Measurements from ENCODE around the gene SLC43A3. TPM values are rescaled to one million over a fixed set of nuclear protein-coding genes. Genes with fewer than 3 reads are reported as not detected.
"Not testable (repeated sequence)": the region's sequence is repeated elsewhere in the genome, so short reads cannot be mapped to it uniquely, and the experiment has no call there.

Gene SLC43A3
- total RNA-seq, 1 experiment from 2014 or later = 21.4 TPM

GRCh38 chr11:57446055-57446454 lies 19.1 kb upstream of the SLC43A3 start:
- Histone ChIP-seq H3K4me1 (ENCODE audit: insufficient read depth, low read length) (no peaks in the 10 kb centered on the region), H4K5ac (ENCODE audit: insufficient read length, low read depth, low read length) (no peak overlapping the region), H3K79me1 (ENCODE audit: insufficient read depth, low read depth, low read length, poor library complexity, severe bottlenecking) (no peaks in the 10 kb centered on the region), H4K20me1 (ENCODE audit: control insufficient read depth, insufficient read depth, insufficient read length) (no peaks in the 10 kb centered on the region), H3T11ph (ENCODE audit: low read length) (no peak overlapping the region), H2AK5ac (ENCODE audit: insufficient read length, low read length) (no peak overlapping the region), H2BK120ac (ENCODE audit: low read depth, low read length, poor library complexity, severe bottlenecking) (no peak overlapping the region), H3K4me2 (ENCODE audit: insufficient read depth, insufficient read length, low read length) (no peak overlapping the region), H2BK20ac (ENCODE audit: low read depth, low read length, poor library complexity, severe bottlenecking) (no peak overlapping the region), H3K9ac (ENCODE audit: extremely low read depth, insufficient read length, low read length) (no peak overlapping the region), H2BK5ac (ENCODE audit: insufficient read length, low read length) (no peak overlapping the region), H3K4ac (ENCODE audit: low read depth, low read length) (no peak overlapping the region), H2AFZ (ENCODE audit: low read length) (no peak overlapping the region), H3K27me3 (ENCODE audit: insufficient read depth, low read length) (no peaks in the 10 kb centered on the region), H3K23ac (ENCODE audit: insufficient read length, low read depth, low read length) (no peak overlapping the region), H3K56ac (ENCODE audit: insufficient read length, low read depth, low read length) (no peak overlapping the region), H3K14ac (ENCODE audit: insufficient read depth, low read length) (no peak overlapping the region), H2BK15ac (ENCODE audit: low read depth, low read length) (no peak overlapping the region), H4K91ac (ENCODE audit: insufficient read length, low read depth, low read length) (no peak overlapping the region), H3K27ac (ENCODE audit: insufficient read length, low read depth, low read length) (no peak overlapping the region), H3K9me3 (ENCODE audit: control insufficient read depth, low read depth, low read length) (no peaks in the 10 kb centered on the region), H2BK12ac (ENCODE audit: insufficient read length, low read depth, low read length) (no peak overlapping the region), H3K23me2 (ENCODE audit: insufficient read length, low read depth, low read length, poor library complexity, severe bottlenecking) (no peaks in the 10 kb centered on the region), H3K79me2 (ENCODE audit: insufficient read depth, low read length) (no peaks in the 10 kb centered on the region), H3K18ac (ENCODE audit: insufficient read length, low read depth, low read length) (no peak overlapping the region), H4K8ac (replicated peaks; ENCODE audit: insufficient read length, low read depth, low read length) (no peak overlapping the region)
- no peak for TF ChIP-seq CTCF (conservative IDR thresholded peaks at IDR 0.05)
- no peak for DNase-seq
- no peaks in the 10 kb centered on the region for H3K36me3 Mint-ChIP-seq (ENCODE audit: insufficient read depth in 1 of 3, low read depth in 3 of 3)
- H3K9me3 Mint-ChIP-seq = no peaks in the 10 kb centered on the region
- H3K4me1 Mint-ChIP-seq = no peaks in the 10 kb centered on the region
- no peak overlapping the region for H3K4me3 Mint-ChIP-seq
- no peak overlapping the region for H3K27ac Mint-ChIP-seq
- WGBS (ENCODE audit: extremely low coverage, insufficient read length, low lambda C conversion rate) = no CpG with 5 or more reads among the region's 1 CpG
- H3K27me3 Mint-ChIP-seq (ENCODE audit: low read depth) = peaks cover 43% of the 10 kb centered on the region

- H3K79me1 ChIP-seq (ENCODE audit: insufficient read depth, low read depth, low read length, poor library complexity, severe bottlenecking); H3K9me3 ChIP-seq (ENCODE audit: control insufficient read depth, low read depth, low read length); H3K4ac ChIP-seq (ENCODE audit: low read depth, low read length); H2AFZ ChIP-seq (ENCODE audit: low read length); H3K18ac ChIP-seq (ENCODE audit: insufficient read length, low read depth, low read length); H3K4me1 Mint-ChIP-seq; H4K20me1 ChIP-seq (ENCODE audit: control insufficient read depth, insufficient read depth, insufficient read length); H2BK12ac ChIP-seq (ENCODE audit: insufficient read length, low read depth, low read length); H3K56ac ChIP-seq (ENCODE audit: insufficient read length, low read depth, low read length); H3K14ac ChIP-seq (ENCODE audit: insufficient read depth, low read length); H2BK20ac ChIP-seq (ENCODE audit: low read depth, low read length, poor library complexity, severe bottlenecking); H3K27me3 ChIP-seq (ENCODE audit: insufficient read depth, low read length); H3K23me2 ChIP-seq (ENCODE audit: insufficient read length, low read depth, low read length, poor library complexity, severe bottlenecking); H3K4me3 Mint-ChIP-seq; H3K36me3 Mint-ChIP-seq (ENCODE audit: insufficient read depth in 1 of 3, low read depth in 3 of 3); H3K79me2 ChIP-seq (ENCODE audit: insufficient read depth, low read length); H3K27ac ChIP-seq (ENCODE audit: insufficient read length, low read depth, low read length); H3K9ac ChIP-seq (ENCODE audit: extremely low read depth, insufficient read length, low read length); H3K4me1 ChIP-seq (ENCODE audit: insufficient read depth, low read length); H2BK15ac ChIP-seq (ENCODE audit: low read depth, low read length); H2BK5ac ChIP-seq (ENCODE audit: insufficient read length, low read length); H3K9me3 Mint-ChIP-seq; DNase-seq; H4K5ac ChIP-seq (ENCODE audit: insufficient read length, low read depth, low read length); H4K91ac ChIP-seq (ENCODE audit: insufficient read length, low read depth, low read length); H2BK120ac ChIP-seq (ENCODE audit: low read depth, low read length, poor library complexity, severe bottlenecking); H2AK5ac ChIP-seq (ENCODE audit: insufficient read length, low read length); H3K27ac Mint-ChIP-seq; H3T11ph ChIP-seq (ENCODE audit: low read length); H3K23ac ChIP-seq (ENCODE audit: insufficient read length, low read depth, low read length); H3K4me2 ChIP-seq (ENCODE audit: insufficient read depth, insufficient read length, low read length); H4K8ac ChIP-seq (replicated peaks; ENCODE audit: insufficient read length, low read depth, low read length): not testable (repeated sequence)
- peaks cover 36% of the 10 kb centered on the region for H3K27me3 Mint-ChIP-seq (ENCODE audit: low read depth)
- no CpG with 5 or more reads among the region's 9 CpGs for WGBS (ENCODE audit: extremely low coverage, insufficient read length, low lambda C conversion rate)
Observed at GRCh38 chr11:57445122-57445394, 18.1 kb upstream of the SLC43A3 start.

Measured in H9 (cell line).